Neural progenitor cell (in vitro differentiated cells): ENCODE data around the gene FOXN3.
"Not testable (repeated sequence)": the region's sequence is repeated elsewhere in the genome, so short reads cannot be mapped to it uniquely, and the experiment has no call there.

ENCODE experiments used
- EZH2 ChIP-seq: fragments of 200-600 bp; sonication (generic); IDR thresholded peaks from 2 replicates; pipeline ENCODE4 v1.6.1; 2017; ENCODE audit warnings: antibody characterized with exemption, mild to moderate bottlenecking, moderate library complexity
- TF ChIP-seq, protein P1 (sequence below): fragments of 200-600 bp; sonication (generic); IDR thresholded peaks from 2 replicates; pipeline ENCODE4 v1.5.1; 2017; ENCODE audit warnings: antibody characterized with exemption, mild to moderate bottlenecking

GRCh38 chr14:89199357-89199756 is 217.7 kb downstream of the FOXN3 start:
- TF ChIP-seq EZH2, result not testable (repeated sequence)
- TF ChIP-seq, protein P1, sequence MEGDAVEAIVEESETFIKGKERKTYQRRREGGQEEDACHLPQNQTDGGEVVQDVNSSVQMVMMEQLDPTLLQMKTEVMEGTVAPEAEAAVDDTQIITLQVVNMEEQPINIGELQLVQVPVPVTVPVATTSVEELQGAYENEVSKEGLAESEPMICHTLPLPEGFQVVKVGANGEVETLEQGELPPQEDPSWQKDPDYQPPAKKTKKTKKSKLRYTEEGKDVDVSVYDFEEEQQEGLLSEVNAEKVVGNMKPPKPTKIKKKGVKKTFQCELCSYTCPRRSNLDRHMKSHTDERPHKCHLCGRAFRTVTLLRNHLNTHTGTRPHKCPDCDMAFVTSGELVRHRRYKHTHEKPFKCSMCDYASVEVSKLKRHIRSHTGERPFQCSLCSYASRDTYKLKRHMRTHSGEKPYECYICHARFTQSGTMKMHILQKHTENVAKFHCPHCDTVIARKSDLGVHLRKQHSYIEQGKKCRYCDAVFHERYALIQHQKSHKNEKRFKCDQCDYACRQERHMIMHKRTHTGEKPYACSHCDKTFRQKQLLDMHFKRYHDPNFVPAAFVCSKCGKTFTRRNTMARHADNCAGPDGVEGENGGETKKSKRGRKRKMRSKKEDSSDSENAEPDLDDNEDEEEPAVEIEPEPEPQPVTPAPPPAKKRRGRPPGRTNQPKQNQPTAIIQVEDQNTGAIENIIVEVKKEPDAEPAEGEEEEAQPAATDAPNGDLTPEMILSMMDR, result not testable (repeated sequence)
